GM12878 (cell line): Measurements from ENCODE around the gene PRKRIP1. TPM values are rescaled to one million over a fixed set of nuclear protein-coding genes. Genes with fewer than 3 reads are reported as not detected.

Experiments
- BMI1 ChIP-seq: fragments of 450-650 bp; IDR thresholded peaks from 2 replicates; pipeline ENCODE4 v1.6.1; 2016; ENCODE audit warnings: mild to moderate bottlenecking, moderate library complexity, borderline replicate concordance
- FOXK2 ChIP-seq: fragments of 450-650 bp; IDR thresholded peaks from 2 replicates; pipeline ENCODE4 v1.6.1; 2017; ENCODE audit warnings: mild to moderate bottlenecking, moderate library complexity
- KDM1A ChIP-seq: fragments of 200-600 bp; sonication (generic); IDR thresholded peaks from 2 replicates; pipeline ENCODE4 v1.6.1; 2016; ENCODE audit warnings: borderline replicate concordance
- NRF1 ChIP-seq: conservative IDR thresholded peaks from 2 replicates; pipeline ENCODE4 v1.6.1; 2011; ENCODE audit warnings: mild to moderate bottlenecking, low read depth, low read length, improper control_type of control experiment
- RAD21 ChIP-seq: IDR thresholded peaks from 2 replicates; pipeline ENCODE4 v1.6.1; 2011; ENCODE audit warnings: mild to moderate bottlenecking, low read depth, low read length, moderate library complexity; ENCODE audit not compliant: insufficient read depth
- REST ChIP-seq: IDR thresholded peaks from 2 replicates; pipeline ENCODE4 v1.6.1; 2012; ENCODE audit warnings: mild to moderate bottlenecking, low read depth, low read length
- polyA plus RNA-seq, 11 experiments: library from polyadenylated mRNA; depleted of rRNA in 4 of 11; unstranded in 6 of 11; stranded (reverse) in 5 of 11; fragments of >200 nt; fragmentation: Nextera tagmentation in 4 of 11; fragmentation: Illumina TruSeq in 1 of 11; extraction: Ambion mirVana in 4 of 11; extraction: Trizol in 1 of 11; gene quantifications; 1 replicate in 1 of 11; 2 replicates in 10 of 11; pipeline versions ENCODE4 v1.2.1 to v1.2.3, GENCODE V29; 2011 to 2016; ENCODE audit warnings: inconsistent platforms in 2 of 11, missing spikeins in 2 of 11, low read depth in 1 of 11
- total RNA-seq, 4 experiments: library from RNA; depleted of rRNA in 3 of 4; stranded (reverse); fragments of >200 nt in 3 of 4; fragmentation: Illumina TruSeq in 1 of 4; extraction: Trizol in 1 of 4; gene quantifications; 2 replicates each; pipeline versions ENCODE4 v1.2.1 to v1.2.3, GENCODE V29; 2013 to 2021
- TF ChIP-seq, protein P1 (sequence below): fragments of 450-650 bp; IDR thresholded peaks from 2 replicates; pipeline ENCODE4 v1.6.1; 2017; ENCODE audit warnings: antibody characterized with exemption, mild to moderate bottlenecking, moderate library complexity
- TF ChIP-seq, protein P2 (sequence below): fragments of 450-650 bp; IDR thresholded peaks from 2 replicates; pipeline ENCODE4 v1.6.1; 2017; ENCODE audit warnings: mild to moderate bottlenecking, moderate library complexity
- TF ChIP-seq, protein P3 (sequence below): fragments of 150-350 bp; IDR thresholded peaks from 2 replicates; pipeline ENCODE4 v1.6.1; 2016; ENCODE audit warnings: low read depth, low read length

The PRKRIP1 gene
- total and polyA plus RNA-seq, 10 of the 15 experiments (the other 5 are each of a cell fraction or from before 2014, with no cell fraction given), result 17.0 to 38.4 (median 25.5) TPM

- TF ChIP-seq, protein P1, sequence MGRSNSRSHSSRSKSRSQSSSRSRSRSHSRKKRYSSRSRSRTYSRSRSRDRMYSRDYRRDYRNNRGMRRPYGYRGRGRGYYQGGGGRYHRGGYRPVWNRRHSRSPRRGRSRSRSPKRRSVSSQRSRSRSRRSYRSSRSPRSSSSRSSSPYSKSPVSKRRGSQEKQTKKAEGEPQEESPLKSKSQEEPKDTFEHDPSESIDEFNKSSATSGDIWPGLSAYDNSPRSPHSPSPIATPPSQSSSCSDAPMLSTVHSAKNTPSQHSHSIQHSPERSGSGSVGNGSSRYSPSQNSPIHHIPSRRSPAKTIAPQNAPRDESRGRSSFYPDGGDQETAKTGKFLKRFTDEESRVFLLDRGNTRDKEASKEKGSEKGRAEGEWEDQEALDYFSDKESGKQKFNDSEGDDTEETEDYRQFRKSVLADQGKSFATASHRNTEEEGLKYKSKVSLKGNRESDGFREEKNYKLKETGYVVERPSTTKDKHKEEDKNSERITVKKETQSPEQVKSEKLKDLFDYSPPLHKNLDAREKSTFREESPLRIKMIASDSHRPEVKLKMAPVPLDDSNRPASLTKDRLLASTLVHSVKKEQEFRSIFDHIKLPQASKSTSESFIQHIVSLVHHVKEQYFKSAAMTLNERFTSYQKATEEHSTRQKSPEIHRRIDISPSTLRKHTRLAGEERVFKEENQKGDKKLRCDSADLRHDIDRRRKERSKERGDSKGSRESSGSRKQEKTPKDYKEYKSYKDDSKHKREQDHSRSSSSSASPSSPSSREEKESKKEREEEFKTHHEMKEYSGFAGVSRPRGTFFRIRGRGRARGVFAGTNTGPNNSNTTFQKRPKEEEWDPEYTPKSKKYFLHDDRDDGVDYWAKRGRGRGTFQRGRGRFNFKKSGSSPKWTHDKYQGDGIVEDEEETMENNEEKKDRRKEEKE, result no peak
- TF ChIP-seq, protein P2, sequence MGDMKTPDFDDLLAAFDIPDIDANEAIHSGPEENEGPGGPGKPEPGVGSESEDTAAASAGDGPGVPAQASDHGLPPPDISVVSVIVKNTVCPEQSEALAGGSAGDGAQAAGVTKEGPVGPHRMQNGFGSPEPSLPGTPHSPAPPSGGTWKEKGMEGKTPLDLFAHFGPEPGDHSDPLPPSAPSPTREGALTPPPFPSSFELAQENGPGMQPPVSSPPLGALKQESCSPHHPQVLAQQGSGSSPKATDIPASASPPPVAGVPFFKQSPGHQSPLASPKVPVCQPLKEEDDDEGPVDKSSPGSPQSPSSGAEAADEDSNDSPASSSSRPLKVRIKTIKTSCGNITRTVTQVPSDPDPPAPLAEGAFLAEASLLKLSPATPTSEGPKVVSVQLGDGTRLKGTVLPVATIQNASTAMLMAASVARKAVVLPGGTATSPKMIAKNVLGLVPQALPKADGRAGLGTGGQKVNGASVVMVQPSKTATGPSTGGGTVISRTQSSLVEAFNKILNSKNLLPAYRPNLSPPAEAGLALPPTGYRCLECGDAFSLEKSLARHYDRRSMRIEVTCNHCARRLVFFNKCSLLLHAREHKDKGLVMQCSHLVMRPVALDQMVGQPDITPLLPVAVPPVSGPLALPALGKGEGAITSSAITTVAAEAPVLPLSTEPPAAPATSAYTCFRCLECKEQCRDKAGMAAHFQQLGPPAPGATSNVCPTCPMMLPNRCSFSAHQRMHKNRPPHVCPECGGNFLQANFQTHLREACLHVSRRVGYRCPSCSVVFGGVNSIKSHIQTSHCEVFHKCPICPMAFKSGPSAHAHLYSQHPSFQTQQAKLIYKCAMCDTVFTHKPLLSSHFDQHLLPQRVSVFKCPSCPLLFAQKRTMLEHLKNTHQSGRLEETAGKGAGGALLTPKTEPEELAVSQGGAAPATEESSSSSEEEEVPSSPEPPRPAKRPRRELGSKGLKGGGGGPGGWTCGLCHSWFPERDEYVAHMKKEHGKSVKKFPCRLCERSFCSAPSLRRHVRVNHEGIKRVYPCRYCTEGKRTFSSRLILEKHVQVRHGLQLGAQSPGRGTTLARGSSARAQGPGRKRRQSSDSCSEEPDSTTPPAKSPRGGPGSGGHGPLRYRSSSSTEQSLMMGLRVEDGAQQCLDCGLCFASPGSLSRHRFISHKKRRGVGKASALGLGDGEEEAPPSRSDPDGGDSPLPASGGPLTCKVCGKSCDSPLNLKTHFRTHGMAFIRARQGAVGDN, result no peak
- TF ChIP-seq REST, result no peak
- TF ChIP-seq BMI1, result no peak
- TF ChIP-seq RAD21, result no peak
- TF ChIP-seq FOXK2, result no peak
- TF ChIP-seq KDM1A, result no peak
- TF ChIP-seq, protein P3, sequence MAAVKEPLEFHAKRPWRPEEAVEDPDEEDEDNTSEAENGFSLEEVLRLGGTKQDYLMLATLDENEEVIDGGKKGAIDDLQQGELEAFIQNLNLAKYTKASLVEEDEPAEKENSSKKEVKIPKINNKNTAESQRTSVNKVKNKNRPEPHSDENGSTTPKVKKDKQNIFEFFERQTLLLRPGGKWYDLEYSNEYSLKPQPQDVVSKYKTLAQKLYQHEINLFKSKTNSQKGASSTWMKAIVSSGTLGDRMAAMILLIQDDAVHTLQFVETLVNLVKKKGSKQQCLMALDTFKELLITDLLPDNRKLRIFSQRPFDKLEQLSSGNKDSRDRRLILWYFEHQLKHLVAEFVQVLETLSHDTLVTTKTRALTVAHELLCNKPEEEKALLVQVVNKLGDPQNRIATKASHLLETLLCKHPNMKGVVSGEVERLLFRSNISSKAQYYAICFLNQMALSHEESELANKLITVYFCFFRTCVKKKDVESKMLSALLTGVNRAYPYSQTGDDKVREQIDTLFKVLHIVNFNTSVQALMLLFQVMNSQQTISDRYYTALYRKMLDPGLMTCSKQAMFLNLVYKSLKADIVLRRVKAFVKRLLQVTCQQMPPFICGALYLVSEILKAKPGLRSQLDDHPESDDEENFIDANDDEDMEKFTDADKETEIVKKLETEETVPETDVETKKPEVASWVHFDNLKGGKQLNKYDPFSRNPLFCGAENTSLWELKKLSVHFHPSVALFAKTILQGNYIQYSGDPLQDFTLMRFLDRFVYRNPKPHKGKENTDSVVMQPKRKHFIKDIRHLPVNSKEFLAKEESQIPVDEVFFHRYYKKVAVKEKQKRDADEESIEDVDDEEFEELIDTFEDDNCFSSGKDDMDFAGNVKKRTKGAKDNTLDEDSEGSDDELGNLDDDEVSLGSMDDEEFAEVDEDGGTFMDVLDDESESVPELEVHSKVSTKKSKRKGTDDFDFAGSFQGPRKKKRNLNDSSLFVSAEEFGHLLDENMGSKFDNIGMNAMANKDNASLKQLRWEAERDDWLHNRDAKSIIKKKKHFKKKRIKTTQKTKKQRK, result no peak
- no peak for TF ChIP-seq NRF1
- TF ChIP-seq, all 136 proteins: peak for 0
Measured at GRCh38 chr7:102467581-102468477, 71.7 kb downstream of the PRKRIP1 start (continued).
